GM18873 (cell line): ENCODE data around the gene UBE2E2.
"Not testable (repeated sequence)": the region's sequence is repeated elsewhere in the genome, so short reads cannot be mapped to it uniquely, and the experiment has no call there.

Experiments
- ATAC-seq: cut with Tn5 transposase; IDR thresholded peaks from one replicate; pipeline ENCODE4 v1.9.1; 2021; ENCODE audit warnings: mild to moderate bottlenecking, moderate library complexity, moderate number of reproducible peaks; ENCODE audit not compliant: unreplicated experiment, low FRiP score

Gene UBE2E2

GRCh38 chr3:23594894-23595670, 392.0 kb downstream of the UBE2E2 start:
- no peak for ATAC-seq

GRCh38 chr3:23595851-23596250, 392.7 kb downstream of the UBE2E2 start:
- ATAC-seq, result no peak

- ATAC-seq, result no peak
These were observed 397.2 kb downstream of the UBE2E2 start for GRCh38 chr3:23600167-23600871.

- no peak for ATAC-seq
These were observed 398.1 kb downstream of the UBE2E2 start for GRCh38 chr3:23601091-23601822.

GRCh38 chr3:23602971-23603370, 399.8 kb downstream of the UBE2E2 start:
- ATAC-seq, result no peak

GRCh38 chr3:23607184-23607847, 404.2 kb downstream of the UBE2E2 start:
- no peak for ATAC-seq

GRCh38 chr3:23608650-23609049, 405.5 kb downstream of the UBE2E2 start:
- no peak for ATAC-seq

- no peak for ATAC-seq
These were observed 408.7 kb downstream of the UBE2E2 start for GRCh38 chr3:23611737-23612295.

GRCh38 chr3:23612296-23612891, 409.3 kb downstream of the UBE2E2 start:
- no peak for ATAC-seq

- ATAC-seq, result no peak
These were observed 411.9 kb downstream of the UBE2E2 start for GRCh38 chr3:23615068-23615467.

- not testable (repeated sequence) for ATAC-seq
These were observed 415.3 kb downstream of the UBE2E2 start for GRCh38 chr3:23618475-23618874.

- no peak for ATAC-seq
These were observed 416.8 kb downstream of the UBE2E2 start for GRCh38 chr3:23619705-23620637.

GRCh38 chr3:23620638-23621015, 417.5 kb downstream of the UBE2E2 start:
- no peak for ATAC-seq

GRCh38 chr3:23623844-23624243, 420.7 kb downstream of the UBE2E2 start:
- ATAC-seq, result no peak

GRCh38 chr3:23624305-23624704, 421.2 kb downstream of the UBE2E2 start:
- no peak for ATAC-seq

- no peak for ATAC-seq
These were observed 423.3 kb downstream of the UBE2E2 start for GRCh38 chr3:23626442-23626841.

- ATAC-seq, result no peak
These were observed 426.2 kb downstream of the UBE2E2 start for GRCh38 chr3:23629181-23629894.

- ATAC-seq, result no peak
These were observed 430.3 kb downstream of the UBE2E2 start for GRCh38 chr3:23633261-23633960.
